DND-41 (cell line): ENCODE results near the gene GRAP2.

Source experiments
- CTCF ChIP-seq: IDR thresholded peaks from 2 replicates; pipeline ENCODE4 v1.5.1; 2012; ENCODE audit warnings: borderline replicate concordance, low read length, moderate library complexity, mild to moderate bottlenecking; ENCODE audit not compliant: poor library complexity, severe bottlenecking; ENCODE audit errors: extremely low read depth
- EZH2 ChIP-seq: IDR thresholded peaks from 3 replicates; pipeline ENCODE4 v1.6.1; 2012; ENCODE audit warnings: borderline replicate concordance, low read depth, mild to moderate bottlenecking, moderate library complexity, low read length, inconsistent platforms; ENCODE audit not compliant: severe bottlenecking

GRCh38 chr22:39994041-39994565 lies 93.2 kb downstream of the GRAP2 start:
- TF ChIP-seq CTCF (no peak), EZH2 (no peak)
